ENCODE data around the gene SUSD5. TPM values are rescaled to one million over a fixed set of nuclear protein-coding genes. Genes with fewer than 3 reads are reported as not detected.

Gene SUSD5
- polyA plus RNA-seq, 1 of the 3 experiments (the other 2 are of a cell fraction), result 1.2 TPM

- CTCF ChIA-PET, result no interaction called here
- 81% methylated on average over 3 of the region's 3 CpGs for WGBS (ENCODE audit: low lambda C conversion rate)
- no peak for DNase-seq
Measured at GRCh38 chr3:33215739-33216138, 2.9 kb downstream of the SUSD5 start.

More at GRCh38 chr3:33215739-33216138, 2.9 kb downstream of the SUSD5 start:
- H3K4me1 ChIP-seq (ENCODE audit: control insufficient read depth in 1 of 2, insufficient read depth in 2 of 2, low read depth in 1 of 2, low read length in 1 of 2), result peaks cover 0 to 5% of the 10 kb centered on the region in 2 experiments; a peak in 1 of 4 replicates
- H2AFZ ChIP-seq (ENCODE audit: low read depth), result no peak overlapping the region
- peaks cover 13% of the 10 kb centered on the region for H3F3A ChIP-seq (replicated peaks; ENCODE audit: insufficient read depth)
- POLR2A ChIA-PET, result no interaction called here
- no peak overlapping the region for H3K27ac ChIP-seq (ENCODE audit: low read depth in 2 of 2, low read length in 1 of 2)
- no peak overlapping the region for H3K4me2 ChIP-seq
- no peaks in the 10 kb centered on the region for H4K20me1 ChIP-seq (ENCODE audit: insufficient read depth)
- H3K4me3 ChIP-seq (ENCODE audit: low read depth in 2 of 2, low read length in 1 of 2), result no peak overlapping the region
- no peak overlapping the region for H3K9ac ChIP-seq
- no peaks in the 10 kb centered on the region for H3K9me2 ChIP-seq
- H3K79me2 ChIP-seq (ENCODE audit: insufficient read depth), result no peaks in the 10 kb centered on the region
- H3K9me3 ChIP-seq, result no peaks in the 10 kb centered on the region
- H3K27me3 ChIP-seq (ENCODE audit: insufficient read depth), result no peaks in the 10 kb centered on the region
- TF ChIP-seq ZBTB33 (IDR thresholded peaks at IDR 0.05; ENCODE audit: borderline replicate concordance, low read depth) (no peak), MAX (IDR thresholded peaks at IDR 0.05; ENCODE audit: low read depth) (no peak), RCOR1 (IDR thresholded peaks at IDR 0.05; ENCODE audit: low read length) (no peak), GABPA (IDR thresholded peaks at IDR 0.05; ENCODE audit: low read depth) (no peak), JUND (IDR thresholded peaks at IDR 0.05) (no peak), RFX5 (IDR thresholded peaks at IDR 0.05; ENCODE audit: low read length) (no peak), TAF1 (IDR thresholded peaks at IDR 0.05; ENCODE audit: borderline replicate concordance, low read depth, low read length) (no peak), TCF12 (IDR thresholded peaks at IDR 0.05) (no peak), POLR2AphosphoS5 (IDR thresholded peaks at IDR 0.05; ENCODE audit: low read depth, low read length) (no peak), MXI1 (IDR thresholded peaks at IDR 0.05; ENCODE audit: low read depth, low read length) (no peak), FOXJ3 (CRISPR knock-in tag; IDR thresholded peaks at IDR 0.05) (no peak), USF1 (IDR thresholded peaks at IDR 0.05; ENCODE audit: borderline replicate concordance, low read depth) (no peak), MEF2A (IDR thresholded peaks at IDR 0.05; ENCODE audit: borderline replicate concordance, low read depth) (no peak), FOXM1 (IDR thresholded peaks at IDR 0.05; ENCODE audit: low read depth) (no peak), RAD21 (IDR thresholded peaks at IDR 0.05; ENCODE audit: low read length) (no peak), NRF1 (IDR thresholded peaks at IDR 0.05; ENCODE audit: low read depth, low read length) (no peak), EP300 (IDR thresholded peaks at IDR 0.05; ENCODE audit: borderline replicate concordance in 1 of 2, low read depth in 1 of 2, low read length in 1 of 2) (no peak), TEAD4 (IDR thresholded peaks at IDR 0.05; ENCODE audit: borderline replicate concordance, insufficient read depth) (no peak), USF2 (IDR thresholded peaks at IDR 0.05; ENCODE audit: borderline replicate concordance, low read depth, low read length) (no peak), SIN3A (IDR thresholded peaks at IDR 0.05; ENCODE audit: borderline replicate concordance, low read depth, low read length) (no peak)
- H3K36me3 ChIP-seq (replicated peaks in 1 of 2; ENCODE audit: control insufficient read depth in 1 of 2, insufficient read depth in 2 of 2, low read length in 1 of 2), result peaks cover 0 to 4% of the 10 kb centered on the region in 2 experiments

Data from SK-N-SH (cell line).